OCI-LY3 (cell line): ENCODE data around the gene CCM2.

Experiments used
- H2AFZ ChIP-seq: fragments of 200-600, 300-600 bp; shearing (Covaris generic); 2 replicates; pipeline ENCODE4 v1.6.0; 2014; ENCODE audit warnings: antibody characterized with exemption, low read depth, low read length
- H3K27ac ChIP-seq: fragments of 200-600, 300-600 bp; sonication (generic); 2 replicates; pipeline ENCODE4 v1.5.1; 2014; ENCODE audit warnings: mild to moderate bottlenecking, low read length, moderate library complexity, mixed read lengths
- H3K27me3 ChIP-seq: fragments of 200-600, 300-600 bp; sonication (generic); 2 replicates; pipeline ENCODE4 v1.6.1; 2014; ENCODE audit warnings: low read depth, low read length, mixed read lengths
- H3K36me3 ChIP-seq: fragments of 200-600, 300-600 bp; sonication (generic); replicated peaks from 2 replicates; pipeline ENCODE3; 2014; ENCODE audit warnings: low read depth, low read length, mixed read lengths
- H3K4me1 ChIP-seq: fragments of 300-600, 200-600 bp; sonication (generic); 2 replicates; pipeline ENCODE4 v1.6.1; 2014; ENCODE audit warnings: low read length, mixed read lengths
- H3K4me2 ChIP-seq: fragments of 200-600, 300-600 bp; sonication (generic); 2 replicates; pipeline ENCODE4 v1.6.1; 2014; ENCODE audit warnings: low read length, mixed read lengths
- H3K4me3 ChIP-seq: fragments of 300-600, 200-600 bp; sonication (generic); 2 replicates; pipeline ENCODE4 v1.5.1; 2014; ENCODE audit warnings: antibody characterized with exemption, mild to moderate bottlenecking, low read length, moderate library complexity
- H3K79me2 ChIP-seq: fragments of 300-600, 200-600 bp; shearing (Covaris generic); 2 replicates; pipeline ENCODE4 v1.6.1; 2014; ENCODE audit warnings: mild to moderate bottlenecking, low read length, mixed read lengths
- H3K9ac ChIP-seq: fragments of 300-600, 200-600 bp; shearing (Covaris generic); 2 replicates; pipeline ENCODE4 v1.6.0; 2014; ENCODE audit warnings: mild to moderate bottlenecking, low read length, moderate library complexity
- H3K9me3 ChIP-seq: fragments of 200-600, 300-600 bp; shearing (Covaris generic); 2 replicates; pipeline ENCODE4 v1.6.1; 2014; ENCODE audit warnings: low read length, mixed read lengths; ENCODE audit not compliant: insufficient read depth
- H4K20me1 ChIP-seq: fragments of 200-600, 300-600 bp; sonication (generic); 2 replicates; pipeline ENCODE4 v1.6.1; 2016; ENCODE audit warnings: low read length, mixed read lengths; ENCODE audit not compliant: insufficient read depth
- EZH2phosphoT487 ChIP-seq: fragments of 200-600 bp; shearing (Covaris generic); IDR thresholded peaks from 2 replicates; pipeline ENCODE4 v1.6.1; 2018; ENCODE audit warnings: antibody characterized with exemption, mixed run types, low read depth
- TF ChIP-seq, protein P1 (sequence below): fragments of 200-600, 300-600 bp; sonication (generic); IDR thresholded peaks from 2 replicates; pipeline ENCODE4 v1.5.1; 2014; ENCODE audit warnings: antibody characterized with exemption, low read length, low read depth

The CCM2 gene

DNA sequence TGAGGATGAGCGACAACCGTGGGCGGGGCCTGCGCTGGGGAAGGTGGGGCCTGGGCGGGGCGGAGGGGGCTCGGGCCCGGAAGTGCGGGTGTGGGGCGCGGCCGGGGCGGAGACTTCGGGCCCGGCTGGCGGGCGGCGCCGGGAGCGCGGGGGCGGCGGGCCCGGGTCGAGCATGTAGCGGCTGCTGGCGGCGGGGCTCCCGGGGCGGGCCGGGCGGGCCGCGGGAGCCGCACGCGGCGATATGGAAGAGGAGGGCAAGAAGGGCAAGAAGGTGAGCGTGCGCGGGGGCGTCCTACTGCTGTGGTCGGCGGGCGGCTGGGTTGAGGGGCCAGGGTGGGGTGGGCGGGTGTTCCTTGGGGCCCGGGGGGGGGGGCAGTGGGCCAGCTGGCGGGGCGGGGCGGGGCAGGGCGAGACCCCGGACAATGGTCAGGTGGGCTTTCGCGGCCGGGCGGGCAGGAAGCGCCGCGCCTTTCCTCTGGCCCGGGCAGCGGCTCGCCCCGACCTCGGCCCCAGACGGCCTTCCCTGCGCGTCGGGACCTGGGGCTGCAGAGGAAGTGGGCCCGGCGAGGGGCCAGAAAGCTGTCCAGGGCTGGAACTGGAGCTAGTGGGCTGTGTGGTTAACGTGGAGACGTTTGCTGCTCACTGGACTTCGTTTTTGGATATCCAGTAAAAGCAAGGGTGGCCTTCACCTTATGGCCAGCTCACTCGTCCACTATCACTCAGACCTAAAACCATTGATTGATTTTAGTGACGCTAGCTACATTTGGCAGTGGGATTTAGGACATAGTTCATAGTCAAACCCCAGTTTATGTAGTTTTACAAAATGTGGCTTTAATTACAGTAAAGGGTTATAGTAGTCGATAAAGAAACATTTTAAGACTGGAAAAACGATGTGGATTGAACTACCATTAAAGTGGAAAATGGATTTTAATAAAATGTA is at the start of gene CCM2:
Gene CCM2 (plus strand): TSS at position 109 of the 940 bp plus-strand sequence. CDS start 133 bp downstream, at position 242.
- Histone ChIP-seq H3K79me2 (peaks cover 37% of the 10 kb centered on the region), H3K27me3 (no peaks in the 10 kb centered on the region), H3K4me2 (peak within 1 kb of the TSS; percentile 93), H3K36me3 (no peaks in the 10 kb centered on the region), H3K9ac (peak within 1 kb of the TSS; percentile 94), H3K4me3 (peak within 1 kb of the TSS; percentile 96), H3K4me1 (peaks cover 23% of the 10 kb centered on the region), H3K9me3 (no peaks in the 10 kb centered on the region), H2AFZ (peak within 1 kb of the TSS; percentile 98), H4K20me1 (peaks cover 17% of the 10 kb centered on the region), H3K27ac (peak within 1 kb of the TSS; percentile 74)
- TF ChIP-seq, protein P1, sequence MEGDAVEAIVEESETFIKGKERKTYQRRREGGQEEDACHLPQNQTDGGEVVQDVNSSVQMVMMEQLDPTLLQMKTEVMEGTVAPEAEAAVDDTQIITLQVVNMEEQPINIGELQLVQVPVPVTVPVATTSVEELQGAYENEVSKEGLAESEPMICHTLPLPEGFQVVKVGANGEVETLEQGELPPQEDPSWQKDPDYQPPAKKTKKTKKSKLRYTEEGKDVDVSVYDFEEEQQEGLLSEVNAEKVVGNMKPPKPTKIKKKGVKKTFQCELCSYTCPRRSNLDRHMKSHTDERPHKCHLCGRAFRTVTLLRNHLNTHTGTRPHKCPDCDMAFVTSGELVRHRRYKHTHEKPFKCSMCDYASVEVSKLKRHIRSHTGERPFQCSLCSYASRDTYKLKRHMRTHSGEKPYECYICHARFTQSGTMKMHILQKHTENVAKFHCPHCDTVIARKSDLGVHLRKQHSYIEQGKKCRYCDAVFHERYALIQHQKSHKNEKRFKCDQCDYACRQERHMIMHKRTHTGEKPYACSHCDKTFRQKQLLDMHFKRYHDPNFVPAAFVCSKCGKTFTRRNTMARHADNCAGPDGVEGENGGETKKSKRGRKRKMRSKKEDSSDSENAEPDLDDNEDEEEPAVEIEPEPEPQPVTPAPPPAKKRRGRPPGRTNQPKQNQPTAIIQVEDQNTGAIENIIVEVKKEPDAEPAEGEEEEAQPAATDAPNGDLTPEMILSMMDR, result no peak
- TF ChIP-seq EZH2phosphoT487, result no peak

DNA sequence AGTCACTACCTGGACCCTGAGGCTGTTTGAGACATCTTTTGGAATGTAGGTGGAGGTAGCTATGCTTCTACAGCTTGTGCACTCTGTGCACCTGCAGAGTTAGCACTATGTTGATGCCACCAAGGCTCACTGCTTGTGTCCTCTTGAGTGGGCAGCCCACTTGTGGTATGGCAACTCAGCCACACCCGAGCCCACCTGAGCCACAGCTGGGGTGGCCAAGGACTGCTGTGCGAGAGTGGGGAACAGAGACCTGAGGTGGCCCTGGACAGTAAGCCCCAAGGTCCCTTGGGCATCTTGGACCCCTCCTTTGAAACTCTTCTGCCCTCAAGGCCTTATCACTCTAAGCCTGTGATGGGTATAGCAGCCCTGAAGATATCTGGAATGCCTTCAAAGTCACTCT is 46.8 kb upstream of the CCM2 start:
- Histone ChIP-seq H3K4me2 (no peak overlapping the region), H3K36me3 (no peaks in the 10 kb centered on the region), H3K9me3 (no peaks in the 10 kb centered on the region), H3K27me3 (peaks cover 24% of the 10 kb centered on the region), H3K27ac (no peak overlapping the region), H3K9ac (no peak overlapping the region), H3K79me2 (no peaks in the 10 kb centered on the region), H3K4me1 (no peaks in the 10 kb centered on the region), H3K4me3 (no peak overlapping the region), H2AFZ (no peak overlapping the region), H4K20me1 (no peaks in the 10 kb centered on the region)
- TF ChIP-seq, protein P1, result no peak
- TF ChIP-seq EZH2phosphoT487, result no peak

DNA sequence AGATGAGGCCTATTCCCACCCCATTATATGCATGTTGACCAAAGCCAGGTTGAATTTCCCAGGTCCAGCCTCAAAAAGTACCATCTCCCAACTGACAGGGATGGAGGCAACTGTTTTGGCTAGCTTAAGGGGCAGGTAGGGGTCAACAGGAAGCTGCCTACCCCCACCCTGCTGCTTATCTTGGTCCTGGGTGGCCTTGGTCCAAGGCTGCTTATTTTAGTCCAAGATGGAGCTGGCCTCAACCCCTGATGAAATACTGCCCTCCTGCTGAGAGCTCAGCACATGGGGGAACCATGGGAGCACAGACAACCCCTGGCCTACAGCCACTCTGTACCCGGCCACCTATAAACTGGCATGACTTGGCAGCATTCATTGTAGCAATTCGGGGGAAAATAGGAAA is 44.3 kb upstream of the CCM2 start:
- no peak for TF ChIP-seq EZH2phosphoT487
- TF ChIP-seq, protein P1, result no peak
- no peaks in the 10 kb centered on the region for H3K79me2 ChIP-seq
- no peaks in the 10 kb centered on the region for H4K20me1 ChIP-seq
- no peak overlapping the region for H3K27ac ChIP-seq
- no peaks in the 10 kb centered on the region for H3K4me1 ChIP-seq
- H2AFZ ChIP-seq, result no peak overlapping the region
- no peak overlapping the region for H3K9ac ChIP-seq
- no peaks in the 10 kb centered on the region for H3K9me3 ChIP-seq
- H3K36me3 ChIP-seq, result no peaks in the 10 kb centered on the region
- H3K4me3 ChIP-seq, result no peak overlapping the region
- peaks cover 10% of the 10 kb centered on the region for H3K27me3 ChIP-seq
- H3K4me2 ChIP-seq, result no peak overlapping the region

DNA sequence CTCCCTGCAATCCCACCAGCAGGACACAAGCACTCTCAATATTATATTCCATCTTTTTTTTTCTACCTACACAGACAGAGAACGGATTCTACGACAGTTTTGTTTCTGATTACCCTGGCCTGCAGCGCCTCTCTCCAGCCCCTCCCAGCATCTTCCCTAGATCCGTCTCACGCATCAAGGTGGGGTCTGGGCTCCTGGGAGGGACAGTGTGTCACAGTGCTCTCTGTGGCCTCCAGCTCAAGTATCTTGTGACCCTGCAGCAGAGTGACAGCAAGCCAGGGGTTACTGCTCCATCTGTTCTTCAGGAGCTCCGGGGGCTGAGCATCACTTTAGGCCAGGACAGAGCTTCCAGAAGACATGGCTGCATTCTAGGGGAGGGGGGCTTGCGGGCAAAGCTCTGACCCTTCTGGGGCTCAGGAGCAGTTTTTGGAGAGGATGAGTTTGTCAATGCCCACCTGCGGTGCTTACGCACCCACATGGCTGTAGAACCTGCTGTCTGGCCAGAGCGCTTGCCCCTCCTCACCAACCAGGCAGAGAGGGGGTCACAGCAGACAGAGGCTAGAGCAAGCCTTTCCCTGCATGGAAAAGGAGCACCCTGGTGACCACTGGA is 43.7 kb upstream of the CCM2 start:
- Histone ChIP-seq H3K27ac (no peak overlapping the region), H4K20me1 (no peaks in the 10 kb centered on the region), H3K9me3 (no peaks in the 10 kb centered on the region), H3K79me2 (no peaks in the 10 kb centered on the region), H3K4me2 (no peak overlapping the region), H2AFZ (no peak overlapping the region), H3K4me3 (no peak overlapping the region), H3K9ac (no peak overlapping the region), H3K27me3 (peaks cover 7% of the 10 kb centered on the region; the same call in 1 of the 2 replicates), H3K4me1 (no peaks in the 10 kb centered on the region), H3K36me3 (no peaks in the 10 kb centered on the region)
- TF ChIP-seq EZH2phosphoT487, result no peak
- TF ChIP-seq, protein P1, result no peak
